Fibroblast of villous mesenchyme (primary cell): ENCODE data around the gene PPARD. TPM values are rescaled to one million over a fixed set of nuclear protein-coding genes. Genes with fewer than 3 reads are reported as not detected.

Source experiments
- DNase-seq: peaks from one replicate; pipeline ENCODE4 v3.0.0-alpha.2; 2010; ENCODE audit warnings: low read depth
- H3K4me3 ChIP-seq: 2 replicates; pipeline ENCODE4 v1.5.1; 2011; ENCODE audit warnings: low read depth, mild to moderate bottlenecking, low read length
- CTCF ChIP-seq: IDR thresholded peaks from 2 replicates; pipeline ENCODE4 v1.5.1; 2012; ENCODE audit warnings: low read depth, mild to moderate bottlenecking, low read length; ENCODE audit not compliant: insufficient read depth
- total RNA-seq: library from RNA; depleted of rRNA; stranded (reverse); fragments of >200 nt; gene quantifications from 2 replicates; pipeline ENCODE4 v1.2.3, GENCODE V29; 2012

The PPARD gene
- total RNA-seq, 1 donor: 8.2 TPM

- DNase-seq: no peak
- H3K4me3 ChIP-seq: no peak overlapping the region
- TF ChIP-seq CTCF: no peak
Observed at GRCh38 chr6:35357677-35358076, 15.3 kb downstream of the PPARD start.

GRCh38 chr6:35358086-35358485, 15.7 kb downstream of the PPARD start:
- no peak for DNase-seq
- no peak overlapping the region for H3K4me3 ChIP-seq
- no peak for TF ChIP-seq CTCF

GRCh38 chr6:35359346-35359743, 17.0 kb downstream of the PPARD start:
- DNase-seq: no peak
- TF ChIP-seq CTCF: no peak
- no peak overlapping the region for H3K4me3 ChIP-seq

- TF ChIP-seq CTCF: no peak
- peak; percentile 61 for DNase-seq
- no peak overlapping the region for H3K4me3 ChIP-seq
Observed at GRCh38 chr6:35359744-35360348, 17.5 kb downstream of the PPARD start.

- no peak overlapping the region for H3K4me3 ChIP-seq
- DNase-seq: peak; percentile 18
- TF ChIP-seq CTCF: no peak
Observed at GRCh38 chr6:35360349-35361138, 18.2 kb downstream of the PPARD start.

GRCh38 chr6:35362200-35362599, 19.8 kb downstream of the PPARD start:
- no peak for DNase-seq
- no peak for TF ChIP-seq CTCF

More at GRCh38 chr6:35362200-35362599, 19.8 kb downstream of the PPARD start:
- H3K4me3 ChIP-seq: no peak overlapping the region
